ENCODE measurements around the gene NTN4. TPM values are rescaled to one million over a fixed set of nuclear protein-coding genes. Genes with fewer than 3 reads are reported as not detected.
"Not testable (repeated sequence)": the region's sequence is repeated elsewhere in the genome, so short reads cannot be mapped to it uniquely, and the experiment has no call there.

NTN4 gene
- total RNA-seq, 1 donor from 2014 or later = 336 TPM

DNA sequence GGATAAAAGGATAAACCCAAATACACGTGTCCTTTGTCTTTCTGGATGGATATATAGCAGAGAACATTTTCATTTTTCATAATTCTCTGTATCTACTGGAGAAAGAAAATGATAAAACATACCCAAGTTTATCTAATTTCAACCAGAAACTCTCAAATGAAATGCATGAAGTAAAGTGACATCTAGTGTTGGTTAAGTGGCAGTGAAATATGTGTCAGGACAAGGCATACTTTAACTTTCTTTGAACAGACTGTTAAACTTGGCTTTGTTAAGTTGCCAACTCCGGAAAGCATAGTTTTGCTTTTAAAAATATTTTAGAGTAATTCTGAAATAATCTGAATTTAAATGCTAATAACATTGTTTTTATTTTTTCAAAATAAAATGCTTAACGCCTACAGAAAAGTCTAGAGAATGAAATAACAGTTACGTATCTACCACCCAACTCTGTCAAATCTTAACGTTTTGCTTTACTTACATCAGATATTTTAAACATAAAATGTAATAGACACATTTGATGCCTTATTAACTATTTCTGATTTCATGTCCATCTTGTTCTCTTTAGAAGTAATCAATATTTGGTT, 25.2 kb upstream of the NTN4 start:
- H3K27me3 Mint-ChIP-seq (ENCODE audit: low read depth) = no peaks in the 10 kb centered on the region
- peaks cover 5% of the 10 kb centered on the region for H3K4me1 Mint-ChIP-seq (ENCODE audit: low read depth)
- no peaks in the 10 kb centered on the region for H3K9me3 Mint-ChIP-seq (ENCODE audit: low read depth)
- H3K27ac Mint-ChIP-seq (ENCODE audit: unreplicated experiment) = no peak overlapping the region
- TF ChIP-seq, protein P1, sequence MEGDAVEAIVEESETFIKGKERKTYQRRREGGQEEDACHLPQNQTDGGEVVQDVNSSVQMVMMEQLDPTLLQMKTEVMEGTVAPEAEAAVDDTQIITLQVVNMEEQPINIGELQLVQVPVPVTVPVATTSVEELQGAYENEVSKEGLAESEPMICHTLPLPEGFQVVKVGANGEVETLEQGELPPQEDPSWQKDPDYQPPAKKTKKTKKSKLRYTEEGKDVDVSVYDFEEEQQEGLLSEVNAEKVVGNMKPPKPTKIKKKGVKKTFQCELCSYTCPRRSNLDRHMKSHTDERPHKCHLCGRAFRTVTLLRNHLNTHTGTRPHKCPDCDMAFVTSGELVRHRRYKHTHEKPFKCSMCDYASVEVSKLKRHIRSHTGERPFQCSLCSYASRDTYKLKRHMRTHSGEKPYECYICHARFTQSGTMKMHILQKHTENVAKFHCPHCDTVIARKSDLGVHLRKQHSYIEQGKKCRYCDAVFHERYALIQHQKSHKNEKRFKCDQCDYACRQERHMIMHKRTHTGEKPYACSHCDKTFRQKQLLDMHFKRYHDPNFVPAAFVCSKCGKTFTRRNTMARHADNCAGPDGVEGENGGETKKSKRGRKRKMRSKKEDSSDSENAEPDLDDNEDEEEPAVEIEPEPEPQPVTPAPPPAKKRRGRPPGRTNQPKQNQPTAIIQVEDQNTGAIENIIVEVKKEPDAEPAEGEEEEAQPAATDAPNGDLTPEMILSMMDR (IDR thresholded peaks at IDR 0.05) = peak; percentile 96
- no peak for DNase-seq (ENCODE audit: low spot score)
- H3K36me3 Mint-ChIP-seq (ENCODE audit: low read depth) = no peaks in the 10 kb centered on the region
- H3K4me3 Mint-ChIP-seq (ENCODE audit: unreplicated experiment) = no peak overlapping the region

DNA sequence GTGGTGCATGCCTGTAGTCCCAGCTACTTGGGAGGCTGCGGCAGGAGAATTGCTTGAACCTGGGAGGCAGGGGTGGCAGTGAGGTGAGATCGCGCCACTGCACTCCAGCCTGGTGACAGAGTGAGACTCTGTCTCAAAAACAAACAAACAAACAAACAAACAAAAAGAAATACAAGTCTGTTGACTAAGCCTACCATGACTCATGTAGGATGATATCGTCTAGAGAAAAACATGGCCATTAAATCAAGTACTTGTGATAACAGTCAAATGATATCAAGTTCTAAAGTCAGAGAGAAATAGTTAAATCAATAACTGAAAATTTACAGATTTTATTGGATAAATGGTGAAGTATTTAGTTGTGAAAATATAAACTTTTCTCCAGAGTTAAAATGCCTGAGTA, 21.6 kb upstream of the NTN4 start:
- H3K27ac Mint-ChIP-seq (ENCODE audit: unreplicated experiment); DNase-seq (ENCODE audit: low spot score); H3K27me3 Mint-ChIP-seq (ENCODE audit: low read depth); H3K9me3 Mint-ChIP-seq (ENCODE audit: low read depth); H3K36me3 Mint-ChIP-seq (ENCODE audit: low read depth); H3K4me3 Mint-ChIP-seq (ENCODE audit: unreplicated experiment): not testable (repeated sequence)
- peaks cover 21% of the 10 kb centered on the region for H3K4me1 Mint-ChIP-seq (ENCODE audit: low read depth)

DNA sequence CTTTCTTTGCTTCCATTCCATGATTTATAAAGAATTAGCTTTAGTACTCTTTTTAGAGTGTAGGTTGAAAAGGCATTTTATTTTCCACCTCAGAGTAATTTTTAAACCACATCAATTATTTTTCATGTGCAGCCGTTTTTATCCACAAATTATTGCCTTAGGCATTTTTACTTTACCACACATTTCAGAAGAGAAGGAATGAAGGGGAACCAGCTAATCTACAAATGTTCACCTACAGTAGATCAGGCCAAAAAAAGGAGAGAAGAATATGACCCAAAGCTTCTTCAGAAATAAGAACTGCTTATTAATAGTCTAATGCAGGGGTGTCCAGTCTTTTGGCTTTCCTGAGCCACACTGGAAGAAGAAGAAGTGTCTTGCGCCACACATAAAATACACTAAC, 19.8 kb upstream of the NTN4 start:
- no peaks in the 10 kb centered on the region for H3K36me3 Mint-ChIP-seq (ENCODE audit: low read depth)
- DNase-seq (ENCODE audit: low spot score) = no peak
- peaks cover 33% of the 10 kb centered on the region for H3K4me1 Mint-ChIP-seq (ENCODE audit: low read depth)
- peaks cover 4% of the 10 kb centered on the region for H3K9me3 Mint-ChIP-seq (ENCODE audit: low read depth)
- H3K4me3 Mint-ChIP-seq (ENCODE audit: unreplicated experiment) = no peak overlapping the region
- TF ChIP-seq, protein P1 (IDR thresholded peaks at IDR 0.05) = no peak
- H3K27me3 Mint-ChIP-seq (ENCODE audit: low read depth) = no peaks in the 10 kb centered on the region
- H3K27ac Mint-ChIP-seq (ENCODE audit: unreplicated experiment) = no peak overlapping the region

DNA sequence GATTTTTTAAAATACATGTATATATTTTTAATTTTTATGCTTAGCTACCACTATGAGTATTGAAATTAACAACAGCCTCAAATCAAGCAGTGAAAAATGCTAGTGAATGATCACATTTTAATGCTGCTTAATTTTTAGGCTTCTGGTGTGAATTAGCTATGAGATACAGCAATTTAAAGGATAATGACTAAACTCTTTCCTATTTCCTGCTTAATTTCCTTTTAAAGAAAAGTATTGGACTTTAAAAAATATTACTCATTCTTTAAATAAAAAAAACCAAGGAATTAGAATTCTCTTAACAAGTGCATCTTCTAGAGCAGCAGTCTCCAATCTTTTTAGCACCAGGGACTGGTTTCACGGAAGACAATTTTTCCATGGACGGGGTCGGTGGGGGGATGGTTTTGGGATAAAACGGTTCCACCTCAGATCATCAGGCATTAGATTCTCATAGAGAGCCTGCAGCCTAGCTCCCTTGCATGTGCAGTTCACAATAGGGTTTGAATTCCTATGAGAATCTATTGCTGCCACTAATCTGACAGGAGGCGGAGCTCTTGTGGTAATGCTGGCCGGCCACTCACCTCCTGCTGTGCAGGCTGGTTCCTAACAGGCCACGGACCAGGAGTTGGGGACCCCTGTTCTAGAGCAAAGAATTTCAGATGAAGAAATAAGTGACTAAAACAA, 18.6 kb upstream of the NTN4 start:
- Mint-ChIP-seq H3K36me3 (ENCODE audit: low read depth) (no peaks in the 10 kb centered on the region), H3K4me1 (ENCODE audit: low read depth) (peaks cover 42% of the 10 kb centered on the region), H3K27ac (ENCODE audit: unreplicated experiment) (no peak overlapping the region), H3K27me3 (ENCODE audit: low read depth) (no peaks in the 10 kb centered on the region), H3K9me3 (ENCODE audit: low read depth) (peaks cover 4% of the 10 kb centered on the region), H3K4me3 (ENCODE audit: unreplicated experiment) (no peak overlapping the region)
- no peak for DNase-seq (ENCODE audit: low spot score)
- TF ChIP-seq, protein P1 (IDR thresholded peaks at IDR 0.05) = no peak

DNA sequence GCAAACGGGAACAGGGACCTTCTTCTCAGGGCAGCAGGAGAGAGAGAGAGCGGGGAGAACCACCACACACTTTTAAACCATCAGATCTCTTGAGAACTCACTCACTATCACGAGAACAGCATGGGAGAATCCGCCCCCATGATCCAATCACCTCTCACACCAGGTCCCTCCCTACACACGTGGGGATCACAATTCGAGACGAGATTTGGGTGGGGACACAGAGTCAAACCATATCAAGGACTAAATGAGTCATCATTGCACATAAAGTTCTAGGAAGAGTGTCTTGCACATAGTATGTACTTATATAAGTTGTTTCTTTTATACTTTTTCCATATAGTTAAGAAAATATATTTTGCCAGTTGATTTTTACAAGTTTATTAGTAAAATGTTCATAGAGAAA, 17.6 kb upstream of the NTN4 start:
- H3K36me3 Mint-ChIP-seq (ENCODE audit: low read depth) = peaks cover 2% of the 10 kb centered on the region
- DNase-seq (ENCODE audit: low spot score) = no peak
- peaks cover 49% of the 10 kb centered on the region for H3K4me1 Mint-ChIP-seq (ENCODE audit: low read depth)
- peak overlapping the region; percentile 82 for H3K27ac Mint-ChIP-seq (ENCODE audit: unreplicated experiment)
- H3K4me3 Mint-ChIP-seq (ENCODE audit: unreplicated experiment) = no peak overlapping the region
- H3K27me3 Mint-ChIP-seq (ENCODE audit: low read depth) = no peaks in the 10 kb centered on the region
- TF ChIP-seq, protein P1 (IDR thresholded peaks at IDR 0.05) = no peak
- peaks cover 10% of the 10 kb centered on the region for H3K9me3 Mint-ChIP-seq (ENCODE audit: low read depth)
